ENCODE results near the gene ZNF772. TPM values are rescaled to one million over a fixed set of nuclear protein-coding genes. Genes with fewer than 3 reads are reported as not detected.

Gene ZNF772
- polyA plus RNA-seq, 1 of the 3 experiments (the other 2 are of a cell fraction), result 0.99 TPM

GRCh38 chr19:57466489-57466888 is 10.9 kb downstream of the ZNF772 start:
- H3K4me3 ChIP-seq (ENCODE audit: low read depth in 2 of 2, low read length in 1 of 2), result no peak overlapping the region
- DNase-seq, result no peak
- no peaks in the 10 kb centered on the region for H3K79me2 ChIP-seq (ENCODE audit: insufficient read depth)
- H3K4me1 ChIP-seq (ENCODE audit: control insufficient read depth in 1 of 2, insufficient read depth in 2 of 2, low read depth in 1 of 2, low read length in 1 of 2), result no peaks in the 10 kb centered on the region
- peaks cover 15% of the 10 kb centered on the region; the same call in 1 of the 2 replicates for H3K9me3 ChIP-seq
- ChIA-PET POLR2A (no interaction called here), CTCF (no interaction called here)
- H4K20me1 ChIP-seq (ENCODE audit: insufficient read depth), result no peaks in the 10 kb centered on the region
- H2AFZ ChIP-seq (ENCODE audit: low read depth), result no peak overlapping the region
- no peaks in the 10 kb centered on the region for H3F3A ChIP-seq (replicated peaks; ENCODE audit: insufficient read depth)
- no peak overlapping the region for H3K4me2 ChIP-seq
- TF ChIP-seq, protein P1, sequence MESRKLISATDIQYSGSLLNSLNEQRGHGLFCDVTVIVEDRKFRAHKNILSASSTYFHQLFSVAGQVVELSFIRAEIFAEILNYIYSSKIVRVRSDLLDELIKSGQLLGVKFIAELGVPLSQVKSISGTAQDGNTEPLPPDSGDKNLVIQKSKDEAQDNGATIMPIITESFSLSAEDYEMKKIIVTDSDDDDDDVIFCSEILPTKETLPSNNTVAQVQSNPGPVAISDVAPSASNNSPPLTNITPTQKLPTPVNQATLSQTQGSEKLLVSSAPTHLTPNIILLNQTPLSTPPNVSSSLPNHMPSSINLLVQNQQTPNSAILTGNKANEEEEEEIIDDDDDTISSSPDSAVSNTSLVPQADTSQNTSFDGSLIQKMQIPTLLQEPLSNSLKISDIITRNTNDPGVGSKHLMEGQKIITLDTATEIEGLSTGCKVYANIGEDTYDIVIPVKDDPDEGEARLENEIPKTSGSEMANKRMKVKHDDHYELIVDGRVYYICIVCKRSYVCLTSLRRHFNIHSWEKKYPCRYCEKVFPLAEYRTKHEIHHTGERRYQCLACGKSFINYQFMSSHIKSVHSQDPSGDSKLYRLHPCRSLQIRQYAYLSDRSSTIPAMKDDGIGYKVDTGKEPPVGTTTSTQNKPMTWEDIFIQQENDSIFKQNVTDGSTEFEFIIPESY (IDR thresholded peaks at IDR 0.05; ENCODE audit: borderline replicate concordance, low read depth), result no peak
- TF ChIP-seq EP300 (IDR thresholded peaks at IDR 0.05; ENCODE audit: borderline replicate concordance in 1 of 2, low read depth in 1 of 2, low read length in 1 of 2), result no peak
- TF ChIP-seq, protein P2, sequence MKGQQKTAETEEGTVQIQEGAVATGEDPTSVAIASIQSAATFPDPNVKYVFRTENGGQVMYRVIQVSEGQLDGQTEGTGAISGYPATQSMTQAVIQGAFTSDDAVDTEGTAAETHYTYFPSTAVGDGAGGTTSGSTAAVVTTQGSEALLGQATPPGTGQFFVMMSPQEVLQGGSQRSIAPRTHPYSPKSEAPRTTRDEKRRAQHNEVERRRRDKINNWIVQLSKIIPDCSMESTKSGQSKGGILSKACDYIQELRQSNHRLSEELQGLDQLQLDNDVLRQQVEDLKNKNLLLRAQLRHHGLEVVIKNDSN (IDR thresholded peaks at IDR 0.05; ENCODE audit: borderline replicate concordance, low read depth), result no peak
- TF ChIP-seq GABPA (IDR thresholded peaks at IDR 0.05; ENCODE audit: low read depth), result no peak
- no peak for TF ChIP-seq MXI1 (IDR thresholded peaks at IDR 0.05; ENCODE audit: low read depth, low read length)
- TF ChIP-seq POLR2AphosphoS5 (IDR thresholded peaks at IDR 0.05; ENCODE audit: low read depth, low read length), result no peak
- no peak for TF ChIP-seq IRF3 (IDR thresholded peaks at IDR 0.05; ENCODE audit: low read depth, low read length)
- no peak for TF ChIP-seq FOXM1 (IDR thresholded peaks at IDR 0.05; ENCODE audit: low read depth)
- TF ChIP-seq NRF1 (IDR thresholded peaks at IDR 0.05; ENCODE audit: low read depth, low read length), result no peak
- no peak for TF ChIP-seq RFX5 (IDR thresholded peaks at IDR 0.05; ENCODE audit: low read length)
- TF ChIP-seq ELF1 (IDR thresholded peaks at IDR 0.05), result no peak
- no peak for TF ChIP-seq PBX3 (IDR thresholded peaks at IDR 0.05)
- no peak for TF ChIP-seq NFIC (IDR thresholded peaks at IDR 0.05; ENCODE audit: borderline replicate concordance)
- no peak for TF ChIP-seq GATA2 (CRISPR knock-in tag; IDR thresholded peaks at IDR 0.05)
- no peak for TF ChIP-seq CHD2 (IDR thresholded peaks at IDR 0.05; ENCODE audit: low read length, partially characterized antibody)
- no peak for TF ChIP-seq RXRA (IDR thresholded peaks at IDR 0.05; ENCODE audit: borderline replicate concordance, low read depth)
- no peak for TF ChIP-seq YY1 (IDR thresholded peaks at IDR 0.05; ENCODE audit: low read depth)
- no peak for TF ChIP-seq TAF1 (IDR thresholded peaks at IDR 0.05; ENCODE audit: borderline replicate concordance, low read depth, low read length)
- TF ChIP-seq, protein P3, sequence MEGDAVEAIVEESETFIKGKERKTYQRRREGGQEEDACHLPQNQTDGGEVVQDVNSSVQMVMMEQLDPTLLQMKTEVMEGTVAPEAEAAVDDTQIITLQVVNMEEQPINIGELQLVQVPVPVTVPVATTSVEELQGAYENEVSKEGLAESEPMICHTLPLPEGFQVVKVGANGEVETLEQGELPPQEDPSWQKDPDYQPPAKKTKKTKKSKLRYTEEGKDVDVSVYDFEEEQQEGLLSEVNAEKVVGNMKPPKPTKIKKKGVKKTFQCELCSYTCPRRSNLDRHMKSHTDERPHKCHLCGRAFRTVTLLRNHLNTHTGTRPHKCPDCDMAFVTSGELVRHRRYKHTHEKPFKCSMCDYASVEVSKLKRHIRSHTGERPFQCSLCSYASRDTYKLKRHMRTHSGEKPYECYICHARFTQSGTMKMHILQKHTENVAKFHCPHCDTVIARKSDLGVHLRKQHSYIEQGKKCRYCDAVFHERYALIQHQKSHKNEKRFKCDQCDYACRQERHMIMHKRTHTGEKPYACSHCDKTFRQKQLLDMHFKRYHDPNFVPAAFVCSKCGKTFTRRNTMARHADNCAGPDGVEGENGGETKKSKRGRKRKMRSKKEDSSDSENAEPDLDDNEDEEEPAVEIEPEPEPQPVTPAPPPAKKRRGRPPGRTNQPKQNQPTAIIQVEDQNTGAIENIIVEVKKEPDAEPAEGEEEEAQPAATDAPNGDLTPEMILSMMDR (IDR thresholded peaks at IDR 0.05), result no peak
- H3K27me3 ChIP-seq (ENCODE audit: insufficient read depth), result no peaks in the 10 kb centered on the region
- 74% methylated on average over 4 of the region's 5 CpGs for WGBS (ENCODE audit: low lambda C conversion rate)
- no peak overlapping the region for H3K27ac ChIP-seq (ENCODE audit: low read depth in 2 of 2, low read length in 1 of 2)
- H3K9me2 ChIP-seq, result no peaks in the 10 kb centered on the region
- no peak overlapping the region for H3K9ac ChIP-seq
- no peaks in the 10 kb centered on the region for H3K36me3 ChIP-seq (replicated peaks in 1 of 2; ENCODE audit: control insufficient read depth in 1 of 2, insufficient read depth in 2 of 2, low read length in 1 of 2)
